Measurements from ENCODE around the gene GABRB3.

The GABRB3 gene

DNA sequence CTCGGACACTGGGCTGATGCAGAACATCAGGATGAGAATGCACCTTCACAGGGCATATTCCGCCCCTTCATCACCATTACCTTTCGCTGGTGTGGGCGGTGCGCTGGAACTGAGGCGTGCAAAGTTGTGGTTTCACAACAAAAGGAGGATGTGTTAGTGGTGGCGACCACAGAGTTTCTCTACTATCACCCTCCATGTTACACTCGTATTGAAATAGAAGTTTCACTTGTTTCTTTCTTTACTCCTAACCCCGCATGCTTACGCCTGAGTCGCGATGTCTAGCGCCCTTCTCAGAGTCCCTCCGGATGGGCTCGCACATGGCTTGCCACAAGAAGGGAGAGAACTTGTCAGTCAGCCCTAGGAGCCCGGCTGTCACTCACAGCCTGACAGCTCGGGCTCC lies 148.7 kb downstream of the GABRB3 start:
- DNase-seq = no peak

GRCh38 chr15:26623071-26623470 lies 149.8 kb downstream of the GABRB3 start:
- DNase-seq = no peak

DNA sequence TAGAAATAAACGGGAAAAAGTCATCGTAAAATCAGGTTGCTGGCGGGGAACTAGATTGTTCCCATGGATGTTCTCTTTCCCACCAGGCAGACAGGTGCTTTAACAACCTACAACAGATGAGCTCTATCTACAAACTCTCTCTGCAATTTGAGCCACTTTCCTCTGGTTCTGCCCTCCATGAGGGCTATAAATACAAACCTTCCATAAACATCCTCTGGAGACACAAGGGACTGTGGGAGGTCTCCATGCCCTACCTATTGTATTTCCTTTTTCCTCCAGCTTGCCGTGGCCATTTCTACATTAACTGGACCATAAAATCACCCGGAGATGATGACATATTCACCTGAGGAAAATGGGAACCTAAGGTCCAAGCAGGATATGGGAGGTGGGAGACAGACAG lies 151.1 kb downstream of the GABRB3 start:
- DNase-seq = no peak

- DNase-seq = no peak
These were observed 152.1 kb downstream of the GABRB3 start for GRCh38 chr15:26620528-26621458.

- no peak for DNase-seq
These were observed 157.0 kb downstream of the GABRB3 start for GRCh38 chr15:26615927-26616302.

- DNase-seq = no peak
These were observed 157.5 kb downstream of the GABRB3 start for GRCh38 chr15:26615188-26615926.

DNA sequence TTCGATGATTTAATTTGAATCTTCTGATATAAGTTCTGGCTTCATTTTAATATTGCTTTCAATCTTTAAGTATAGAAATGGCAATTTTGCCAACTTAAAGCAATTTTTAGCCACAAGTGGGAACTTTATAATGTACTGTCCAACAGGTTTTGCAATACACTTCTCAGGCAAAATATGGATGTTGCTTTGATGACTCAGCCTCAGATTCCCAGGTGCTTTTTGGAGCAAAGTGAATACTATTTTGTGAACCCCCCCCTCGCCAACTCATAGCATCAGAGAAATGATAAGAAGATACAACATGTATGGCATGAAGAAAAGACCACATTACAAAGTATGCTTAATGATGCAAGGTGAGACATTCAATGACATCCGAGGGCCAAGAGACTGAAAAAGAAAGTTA lies 158.1 kb downstream of the GABRB3 start:
- DNase-seq = no peak

DNA sequence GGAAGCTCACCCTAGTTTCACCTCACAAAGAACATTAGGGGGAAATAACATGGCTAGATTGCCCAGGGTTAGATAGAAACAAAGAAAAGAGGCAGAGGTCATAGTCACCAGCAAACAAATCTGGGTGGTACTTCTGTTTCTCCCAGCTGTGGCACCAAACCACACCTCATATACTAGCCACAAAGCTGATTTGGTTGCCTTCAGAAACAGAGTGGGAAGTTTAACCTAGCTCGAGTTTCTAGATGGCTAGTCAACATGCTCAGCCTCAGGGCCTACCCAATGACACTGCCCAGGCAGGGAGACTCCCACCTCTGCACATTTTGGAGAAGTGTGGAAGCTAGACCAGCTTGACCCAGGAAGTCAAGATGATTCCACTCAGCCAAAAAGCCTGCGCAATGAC lies 174.2 kb downstream of the GABRB3 start:
- DNase-seq = no peak

- no peak for DNase-seq
These were observed 177.3 kb downstream of the GABRB3 start for GRCh38 chr15:26595611-26596010.

DNA sequence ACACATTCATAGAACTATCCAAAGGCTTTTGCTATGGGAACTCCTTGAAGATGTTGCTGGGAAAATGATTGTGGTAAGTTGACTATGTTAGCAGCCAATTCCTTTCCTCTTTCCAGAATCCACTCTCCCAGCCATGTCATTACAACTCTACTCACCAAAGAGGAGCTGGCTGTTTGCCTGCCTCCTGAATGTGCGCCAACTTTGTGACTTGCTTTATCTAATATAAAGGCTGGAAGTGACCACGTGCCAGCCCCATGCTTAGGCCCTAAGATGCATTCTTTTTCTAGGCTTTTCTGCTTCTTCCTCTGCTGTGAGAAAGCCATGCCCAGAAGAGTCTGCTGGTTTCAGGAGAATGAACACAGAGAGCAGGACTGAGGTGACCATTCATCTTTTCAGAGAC lies 182.2 kb downstream of the GABRB3 start:
- DNase-seq = no peak

GRCh38 chr15:26582840-26583239 lies 190.0 kb downstream of the GABRB3 start:
- DNase-seq = no peak

DNA sequence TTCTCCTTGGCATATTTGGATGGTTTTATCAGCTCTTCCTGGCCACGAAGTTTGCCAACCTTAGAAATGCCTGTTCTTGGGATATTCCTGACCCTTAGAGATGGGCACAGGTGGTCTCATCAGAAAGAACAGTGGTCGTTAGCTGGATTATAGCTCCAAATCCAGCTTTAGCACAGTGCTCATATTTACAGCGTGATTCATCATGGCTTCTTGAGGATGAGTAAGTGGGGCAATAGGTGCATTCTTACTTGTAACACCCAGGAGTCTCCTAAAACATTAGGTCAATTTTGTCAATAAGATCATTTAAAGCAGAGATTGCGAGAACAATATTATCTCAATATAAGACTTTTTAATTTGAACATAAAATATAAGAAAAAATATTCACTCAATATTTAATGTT lies 191.9 kb downstream of the GABRB3 start:
- DNase-seq = no peak

DNA sequence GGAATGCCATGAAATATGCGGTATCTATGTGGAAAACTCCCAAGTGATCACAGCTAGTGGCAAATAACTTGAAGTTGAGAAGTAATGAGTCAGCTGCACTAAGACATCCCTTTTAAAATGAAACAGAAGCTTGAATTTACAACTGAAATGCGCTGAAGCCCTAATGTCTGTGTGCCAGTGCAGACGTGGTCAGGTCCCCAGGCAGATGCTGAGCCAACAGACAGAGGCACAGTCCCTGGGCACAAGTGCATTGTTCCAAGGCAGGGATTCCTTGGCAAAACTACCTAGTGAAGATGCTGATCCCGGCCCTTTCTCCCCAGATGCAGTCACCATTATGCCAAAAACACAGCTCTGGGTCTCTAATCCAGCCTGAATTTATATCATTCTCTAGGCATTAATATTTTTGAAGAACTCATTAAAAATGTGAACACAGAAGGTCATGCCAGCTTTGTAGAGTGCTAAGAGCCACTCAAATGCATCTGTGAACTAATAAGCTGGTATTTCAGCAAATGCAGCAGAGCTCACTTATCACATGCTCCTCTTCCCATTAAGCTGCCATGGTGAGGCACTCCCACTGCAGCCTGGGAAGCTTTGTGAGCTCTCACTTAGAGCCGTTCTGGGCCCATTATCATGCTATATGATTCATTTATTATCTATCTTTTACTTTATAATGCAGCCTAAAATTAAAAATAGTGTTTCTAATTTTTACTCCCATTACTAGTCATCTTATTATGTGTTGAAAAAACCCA lies 200.1 kb downstream of the GABRB3 start:
- DNase-seq = no peak

GRCh38 chr15:26571346-26571745 lies 201.5 kb downstream of the GABRB3 start:
- no peak for DNase-seq

- DNase-seq = no peak
These were observed 207.3 kb downstream of the GABRB3 start for GRCh38 chr15:26565542-26565941.

DNA sequence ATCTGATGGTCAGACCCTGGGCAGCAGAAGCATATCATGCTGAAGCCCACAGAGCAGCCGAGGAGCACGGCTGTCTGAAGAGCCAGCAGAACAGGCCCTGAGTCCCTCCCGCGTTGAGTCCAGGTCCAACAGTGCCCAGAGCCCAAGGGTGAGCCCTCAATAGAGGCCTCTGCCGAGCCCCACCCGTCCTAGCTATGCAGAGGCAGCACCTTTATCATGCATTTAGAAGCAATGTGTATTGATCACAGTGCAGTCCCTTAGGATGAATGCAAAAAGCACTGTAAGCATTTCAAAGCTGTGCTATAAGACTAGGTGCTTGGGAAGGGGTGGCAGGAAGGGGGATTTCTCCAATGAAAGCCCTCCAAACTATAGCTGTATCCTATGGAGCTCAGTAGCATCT lies 208.5 kb downstream of the GABRB3 start:
- DNase-seq = no peak

GRCh38 chr15:26562336-26562735 lies 210.5 kb downstream of the GABRB3 start:
- DNase-seq = no peak

DNA sequence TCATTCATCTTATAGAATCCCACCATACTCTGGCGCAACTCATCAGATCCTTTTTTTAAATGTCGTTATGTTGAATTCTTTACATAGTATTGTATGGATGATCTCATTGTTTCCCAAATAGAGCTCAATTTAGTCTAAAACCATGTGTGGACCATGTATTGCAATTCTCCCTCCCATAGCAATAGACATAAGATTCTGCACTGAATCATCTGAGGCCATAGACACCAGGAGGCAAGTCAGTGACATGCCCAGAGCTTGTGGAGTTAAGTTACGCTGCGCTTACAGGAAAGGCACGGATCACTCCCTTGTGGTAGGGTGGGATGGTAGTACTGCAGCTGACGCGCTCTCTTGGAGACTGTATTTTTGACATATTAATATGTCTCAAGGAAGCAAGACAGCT lies 211.0 kb downstream of the GABRB3 start:
- DNase-seq = no peak

GRCh38 chr15:26561130-26561529 lies 211.7 kb downstream of the GABRB3 start:
- no peak for DNase-seq

DNA sequence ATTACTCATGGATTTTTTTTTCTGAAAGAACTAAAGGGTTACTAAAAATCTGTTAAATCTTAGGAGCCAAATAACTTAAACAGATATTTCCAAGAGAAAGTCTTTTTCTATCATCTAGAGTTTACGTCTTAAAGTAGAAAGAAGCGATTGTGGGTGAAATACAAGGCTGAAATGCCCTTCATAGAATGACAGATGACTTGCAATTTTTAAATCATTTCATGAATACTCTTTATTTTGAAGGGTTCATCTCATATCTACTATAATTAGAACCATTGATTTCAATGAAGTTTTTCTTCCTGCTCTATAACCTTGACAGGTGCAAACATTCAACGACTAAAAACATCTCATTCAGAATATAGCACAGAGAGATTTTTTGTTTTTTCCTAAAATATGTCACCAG lies 217.0 kb downstream of the GABRB3 start:
- DNase-seq = no peak

DNA sequence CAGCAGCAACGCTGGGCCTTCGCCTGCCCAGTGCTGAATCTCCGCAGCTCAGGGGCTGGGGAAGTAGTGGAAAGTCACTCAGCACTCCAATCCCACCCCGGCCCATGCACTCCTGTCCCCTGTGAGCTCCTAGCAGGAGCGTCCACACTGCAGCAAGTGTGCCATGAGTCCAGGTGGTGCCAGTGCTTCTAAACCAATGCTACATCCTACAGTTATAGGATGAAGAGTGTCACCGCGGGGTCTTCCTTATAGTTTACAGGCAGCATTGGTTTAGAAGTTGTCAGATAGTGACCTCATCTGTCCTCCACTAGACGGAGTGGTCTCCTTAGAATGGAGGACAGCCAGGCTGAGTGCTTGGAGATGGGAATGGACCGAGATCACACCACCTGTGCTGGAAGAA lies 221.4 kb downstream of the GABRB3 start:
- no peak for DNase-seq

- no peak for DNase-seq
These were observed 222.0 kb downstream of the GABRB3 start for GRCh38 chr15:26550880-26551279.

DNA sequence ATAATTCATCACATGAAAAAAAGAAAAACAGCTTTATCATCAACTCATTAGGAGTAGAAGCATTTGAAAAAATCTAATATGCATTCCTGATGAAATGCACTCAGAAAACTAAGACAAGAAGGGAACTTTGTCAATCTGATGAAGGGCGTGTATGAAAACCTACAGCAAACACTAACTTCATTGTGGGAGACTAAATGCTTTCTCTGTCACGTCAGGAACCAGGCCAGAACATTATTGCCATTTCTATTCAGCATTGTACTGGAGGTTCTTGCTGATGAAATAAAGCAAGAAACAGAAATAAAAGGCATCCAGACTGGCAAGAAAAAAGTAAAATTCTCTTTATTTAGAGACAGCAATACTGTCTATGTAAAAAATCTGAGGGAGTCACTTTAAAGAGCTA lies 235.2 kb downstream of the GABRB3 start:
- DNase-seq = no peak

- DNase-seq = no peak
These were observed 241.4 kb downstream of the GABRB3 start for GRCh38 chr15:26531489-26531888.

Measured in activated CD4-positive, alpha-beta T cell treated with anti-CD3 and anti-CD28 coated beads, Interleukin-10, Interleukin-2, amounts not matched to agents 100 ng/mL and 50 ng/mL, durations not matched to agents 16 hours and 8 hours (primary cell).